ENCODE data around the gene P3R3URF. TPM values are rescaled to one million over a fixed set of nuclear protein-coding genes. Genes with fewer than 3 reads are reported as not detected.
A peak's percentile ranks its signal among the peaks of the same experiment; 100 is the strongest.

Gene P3R3URF
- total and polyA plus RNA-seq, 12 donors, result not detected

DNA sequence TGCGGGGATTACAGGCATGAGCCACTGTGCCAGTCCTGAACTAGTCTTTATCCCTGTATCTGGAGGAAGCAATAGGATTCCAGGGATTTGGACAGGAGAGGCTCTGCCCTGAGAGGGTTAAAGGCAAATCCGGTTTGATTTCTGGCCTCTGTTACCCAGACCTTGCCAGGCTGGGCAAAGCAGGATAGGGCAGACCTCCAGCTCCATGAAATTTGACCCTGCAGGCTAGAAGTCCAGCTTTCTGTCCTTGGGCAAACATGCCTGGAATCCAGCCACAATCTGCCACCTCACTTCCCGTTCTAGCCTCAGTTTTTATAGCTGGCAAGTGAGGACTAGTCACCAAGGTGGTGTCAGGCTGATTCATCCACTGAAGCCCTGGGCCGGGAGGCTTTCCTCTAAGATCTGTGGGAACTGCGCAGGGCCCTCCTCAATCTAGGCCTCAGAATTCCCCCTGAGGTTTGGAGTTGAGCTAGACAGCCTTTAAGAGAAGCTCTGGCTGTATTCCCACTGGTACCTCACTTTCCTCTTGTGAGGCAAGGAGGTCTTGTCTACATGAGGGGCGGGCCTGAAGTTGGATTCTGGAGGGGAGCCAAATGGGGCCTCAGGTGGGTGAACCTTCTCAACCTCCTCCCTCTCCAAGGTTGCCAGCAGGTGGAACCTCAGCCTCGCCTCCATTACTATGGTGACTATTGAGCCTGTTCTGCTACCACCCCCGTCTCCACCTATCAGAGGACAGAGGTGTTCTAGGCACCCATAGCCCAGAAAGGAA, 7.0 kb upstream of the P3R3URF start:
- 43 to 54% methylated on average over 8 of the region's 8 CpGs for WGBS, 2 donors
- no peak overlapping the region for H3K4me3 ChIP-seq
- no peaks in the 10 kb centered on the region for H3K27me3 ChIP-seq
- TF ChIP-seq, protein P1, sequence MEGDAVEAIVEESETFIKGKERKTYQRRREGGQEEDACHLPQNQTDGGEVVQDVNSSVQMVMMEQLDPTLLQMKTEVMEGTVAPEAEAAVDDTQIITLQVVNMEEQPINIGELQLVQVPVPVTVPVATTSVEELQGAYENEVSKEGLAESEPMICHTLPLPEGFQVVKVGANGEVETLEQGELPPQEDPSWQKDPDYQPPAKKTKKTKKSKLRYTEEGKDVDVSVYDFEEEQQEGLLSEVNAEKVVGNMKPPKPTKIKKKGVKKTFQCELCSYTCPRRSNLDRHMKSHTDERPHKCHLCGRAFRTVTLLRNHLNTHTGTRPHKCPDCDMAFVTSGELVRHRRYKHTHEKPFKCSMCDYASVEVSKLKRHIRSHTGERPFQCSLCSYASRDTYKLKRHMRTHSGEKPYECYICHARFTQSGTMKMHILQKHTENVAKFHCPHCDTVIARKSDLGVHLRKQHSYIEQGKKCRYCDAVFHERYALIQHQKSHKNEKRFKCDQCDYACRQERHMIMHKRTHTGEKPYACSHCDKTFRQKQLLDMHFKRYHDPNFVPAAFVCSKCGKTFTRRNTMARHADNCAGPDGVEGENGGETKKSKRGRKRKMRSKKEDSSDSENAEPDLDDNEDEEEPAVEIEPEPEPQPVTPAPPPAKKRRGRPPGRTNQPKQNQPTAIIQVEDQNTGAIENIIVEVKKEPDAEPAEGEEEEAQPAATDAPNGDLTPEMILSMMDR (IDR thresholded peaks at IDR 0.05), result no peak
- peaks cover 0 to 11% (median 0%) of the 10 kb centered on the region in 9 donors for H3K36me3 ChIP-seq
- peaks cover 5 to 61% (median 27%) of the 10 kb centered on the region in 9 donors for H3K4me1 ChIP-seq
- intact Hi-C loops (cut with DNase I), result loop anchor here in 4 of 10 donors (5.0 to 10.0 kb wide), 2 partner anchors 39 to 298 kb away; no protein-coding TSS in a partner anchor
- DNase-seq, result peak in 1 of 2 donors; percentile 77
- H3K27ac ChIP-seq, result peak overlapping the region; percentile 17 to 90 (median 80)
- peak; percentile 30 to 77 (median 66) for ATAC-seq
- H3K9me3 ChIP-seq, result no peaks in the 10 kb centered on the region

- no peak for DNase-seq
- no peaks in the 10 kb centered on the region for H3K27me3 ChIP-seq
- no peaks in the 10 kb centered on the region for H3K36me3 ChIP-seq
- TF ChIP-seq, protein P1 (IDR thresholded peaks at IDR 0.05), result no peak
- peaks cover 5 to 55% (median 27%) of the 10 kb centered on the region in 9 donors for H3K4me1 ChIP-seq
- H3K9me3 ChIP-seq, result no peaks in the 10 kb centered on the region
- peak overlapping the region in 4 of 10 donors; percentile 34 to 50 (median 38) for H3K27ac ChIP-seq
- no peak overlapping the region for H3K4me3 ChIP-seq
- ATAC-seq, result no peak
- 60 to 69% methylated on average over 10 of the region's 10 CpGs for WGBS, 2 donors
- intact Hi-C loops (cut with DNase I), result loop anchor here in 5 of 10 donors (2.0 to 10.0 kb wide), 4 partner anchors 41 to 297 kb away; no protein-coding TSS in a partner anchor
Observed at GRCh38 chr1:46181343-46182260, 5.3 kb upstream of the P3R3URF start.

DNA sequence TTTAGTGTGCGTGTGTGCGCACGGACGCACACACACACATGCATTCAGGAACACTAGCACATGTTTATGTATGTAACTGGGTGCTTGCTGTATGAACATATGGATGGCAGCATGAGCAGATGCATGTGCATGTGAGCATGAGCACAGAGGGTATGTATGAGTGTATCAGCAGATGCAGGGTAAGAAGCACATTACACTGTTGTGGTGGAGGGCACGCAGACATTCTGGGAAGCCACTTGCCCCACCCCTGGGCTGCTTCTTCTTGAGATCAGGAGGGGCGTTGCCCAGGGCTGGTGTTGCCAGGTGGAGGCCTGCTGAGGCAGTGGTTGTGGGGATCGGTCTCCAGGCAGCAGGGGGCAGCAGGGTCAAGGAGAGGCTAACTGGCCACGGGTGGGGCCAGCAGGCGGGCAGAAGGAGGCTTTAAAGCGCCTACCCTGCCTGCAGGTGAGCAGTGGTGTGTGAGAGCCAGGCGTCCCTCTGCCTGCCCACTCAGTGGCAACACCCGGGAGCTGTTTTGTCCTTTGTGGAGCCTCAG, 3.9 kb upstream of the P3R3URF start:
- H3K4me1 ChIP-seq, result peaks cover 5 to 62% (median 35%) of the 10 kb centered on the region in 9 donors
- H3K36me3 ChIP-seq, result no peaks in the 10 kb centered on the region
- DNase-seq (no peak), ATAC-seq (peak in 2 of 8 donors; percentile 16 to 18)
- no peak overlapping the region for H3K27ac ChIP-seq
- no peaks in the 10 kb centered on the region for H3K9me3 ChIP-seq
- 65% methylated on average over 12 of the region's 12 CpGs for WGBS, 2 donors
- no peak overlapping the region for H3K4me3 ChIP-seq
- H3K27me3 ChIP-seq, result no peaks in the 10 kb centered on the region
- TF ChIP-seq, protein P1 (IDR thresholded peaks at IDR 0.05), result peak in 3 of 9 donors; percentile 6 to 36 (median 15)
- intact Hi-C loops (cut with DNase I), result loop anchor here in 5 of 10 donors (2.0 to 10.0 kb wide), 4 partner anchors 42 to 295 kb away; no protein-coding TSS in a partner anchor
